Measurements from ENCODE around the gene RPS6KC1. TPM values are rescaled to one million over a fixed set of nuclear protein-coding genes. Genes with fewer than 3 reads are reported as not detected.

Gene RPS6KC1
- total and polyA plus RNA-seq, 9 of the 15 experiments (the other 6 are each of a cell fraction or from before 2014, with no cell fraction given), result 4.3 to 34.6 (median 20.9) TPM

DNA sequence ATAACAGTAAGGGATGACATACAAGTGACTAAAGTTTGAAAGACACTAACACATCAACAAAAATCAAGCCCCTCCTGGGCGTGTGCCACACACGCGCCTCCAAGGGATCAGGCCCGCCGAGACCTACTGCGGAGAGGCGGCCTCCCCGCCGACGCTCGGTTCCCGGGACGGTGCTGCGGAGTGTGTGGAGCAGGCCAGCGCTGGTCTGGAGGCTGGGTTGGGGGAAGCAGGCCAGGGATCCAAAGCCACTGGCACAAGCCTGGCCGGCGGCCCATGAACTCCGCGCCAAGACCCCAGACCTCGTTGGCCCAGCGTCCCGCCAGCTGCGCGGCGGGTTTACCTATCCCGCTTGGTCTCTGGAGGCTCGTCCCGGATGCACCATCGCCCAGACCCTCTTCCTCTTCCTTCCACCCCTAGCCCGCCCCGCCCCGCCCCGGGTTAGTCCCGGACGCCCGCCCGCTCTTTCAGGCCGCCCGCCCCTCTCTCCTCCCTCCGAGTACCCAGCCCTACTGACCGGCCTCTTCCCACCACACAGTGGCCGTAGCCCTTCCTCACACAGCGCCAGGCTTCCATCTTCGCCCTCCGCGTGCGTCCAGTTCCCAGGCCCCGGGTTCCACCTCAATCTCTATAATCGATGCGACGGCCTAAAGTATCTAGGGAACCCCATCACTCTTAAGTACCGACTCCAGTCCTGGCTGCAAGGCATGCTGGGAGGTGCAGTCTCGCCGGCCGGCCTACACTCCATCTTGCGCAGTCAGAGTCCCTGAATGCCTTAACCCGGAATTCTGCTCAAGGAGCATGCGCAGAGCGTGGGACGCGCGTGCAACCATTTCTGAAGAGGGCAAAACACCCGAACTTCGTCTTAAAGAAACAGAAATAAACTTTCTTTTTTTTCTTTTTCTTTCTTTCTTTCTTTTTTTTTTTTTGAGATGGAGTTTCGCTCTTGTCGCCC is 35.7 kb upstream of the RPS6KC1 start, which contains the start of gene ANGEL2 (continued):
- TF ChIP-seq, protein P1, sequence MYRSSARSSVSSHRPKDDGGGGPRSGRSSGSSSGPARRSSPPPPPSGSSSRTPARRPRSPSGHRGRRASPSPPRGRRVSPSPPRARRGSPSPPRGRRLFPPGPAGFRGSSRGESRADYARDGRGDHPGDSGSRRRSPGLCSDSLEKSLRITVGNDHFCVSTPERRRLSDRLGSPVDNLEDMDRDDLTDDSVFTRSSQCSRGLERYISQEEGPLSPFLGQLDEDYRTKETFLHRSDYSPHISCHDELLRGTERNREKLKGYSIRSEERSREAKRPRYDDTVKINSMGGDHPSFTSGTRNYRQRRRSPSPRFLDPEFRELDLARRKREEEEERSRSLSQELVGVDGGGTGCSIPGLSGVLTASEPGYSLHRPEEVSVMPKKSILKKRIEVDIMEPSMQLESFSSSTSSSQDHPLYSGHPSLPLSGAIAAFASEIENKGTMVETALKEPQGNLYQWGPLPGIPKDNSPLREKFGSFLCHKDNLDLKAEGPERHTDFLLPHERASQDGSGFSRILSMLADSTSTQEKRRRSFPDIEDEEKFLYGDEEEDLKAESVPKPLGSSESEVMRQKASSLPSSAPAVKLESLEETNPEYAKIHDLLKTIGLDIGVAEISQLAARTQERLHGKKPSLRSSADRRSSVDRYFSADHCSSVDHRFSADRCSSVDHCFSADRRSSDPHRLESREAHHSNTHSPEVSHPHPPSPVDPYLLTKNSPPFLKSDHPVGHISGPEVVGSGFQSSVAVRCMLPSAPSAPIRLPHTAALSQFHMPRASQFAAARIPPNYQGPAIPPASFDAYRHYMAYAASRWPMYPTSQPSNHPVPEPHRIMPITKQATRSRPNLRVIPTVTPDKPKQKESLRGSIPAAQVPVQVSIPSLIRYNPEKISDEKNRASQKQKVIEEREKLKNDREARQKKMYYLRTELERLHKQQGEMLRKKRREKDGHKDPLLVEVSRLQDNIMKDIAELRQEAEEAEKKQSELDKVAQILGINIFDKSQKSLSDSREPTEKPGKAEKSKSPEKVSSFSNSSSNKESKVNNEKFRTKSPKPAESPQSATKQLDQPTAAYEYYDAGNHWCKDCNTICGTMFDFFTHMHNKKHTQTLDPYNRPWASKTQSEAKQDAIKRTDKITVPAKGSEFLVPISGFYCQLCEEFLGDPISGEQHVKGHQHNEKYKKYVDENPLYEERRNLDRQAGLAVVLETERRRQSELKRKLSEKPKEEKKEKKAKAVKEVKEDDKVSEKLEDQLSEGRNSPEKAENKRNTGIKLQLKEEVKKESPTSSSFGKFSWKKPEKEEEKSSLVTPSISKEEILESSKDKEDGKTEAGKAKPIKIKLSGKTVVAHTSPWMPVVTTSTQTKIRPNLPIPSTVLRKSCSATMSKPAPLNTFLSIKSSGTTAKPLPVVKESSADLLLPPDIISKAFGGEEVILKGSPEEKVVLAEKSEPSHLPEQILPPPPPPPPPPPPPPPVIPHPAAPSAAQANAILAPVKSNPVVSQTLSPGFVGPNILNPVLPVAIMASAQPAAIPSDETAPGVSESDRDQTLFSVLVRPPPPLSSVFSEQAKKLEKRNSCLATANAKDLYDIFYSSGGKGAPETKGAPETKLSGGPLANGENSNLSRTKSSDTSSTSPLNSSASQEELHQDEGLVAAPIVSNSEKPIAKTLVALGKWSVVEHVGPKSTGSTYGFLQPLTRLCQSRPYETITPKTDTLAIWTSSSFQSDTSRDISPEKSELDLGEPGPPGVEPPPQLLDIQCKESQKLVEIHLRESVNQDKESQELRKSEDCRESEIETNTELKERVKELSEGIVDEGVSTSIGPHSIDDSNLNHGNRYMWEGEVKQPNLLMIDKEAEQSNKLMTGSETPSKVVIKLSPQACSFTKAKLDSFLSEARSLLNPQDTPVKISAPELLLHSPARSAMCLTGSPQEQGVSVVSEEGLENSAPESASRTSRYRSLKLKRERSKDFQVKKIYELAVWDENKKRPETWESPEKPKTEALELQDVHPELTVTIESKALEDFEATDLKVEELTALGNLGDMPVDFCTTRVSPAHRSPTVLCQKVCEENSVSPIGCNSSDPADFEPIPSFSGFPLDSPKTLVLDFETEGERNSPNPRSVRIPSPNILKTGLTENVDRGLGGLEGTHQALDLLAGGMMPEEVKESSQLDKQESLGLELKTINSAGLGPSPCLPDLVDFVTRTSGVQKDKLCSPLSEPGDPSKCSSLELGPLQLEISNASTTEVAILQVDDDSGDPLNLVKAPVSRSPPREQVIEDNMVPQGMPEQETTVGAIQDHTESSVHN (IDR thresholded peaks at IDR 0.05; ENCODE audit: borderline replicate concordance in 1 of 2, low read depth in 1 of 2), result no peak
- no peak; the same call in 1 of the 2 replicates for TF ChIP-seq GTF2E2 (tag; IDR thresholded peaks at IDR 0.05)
- TF ChIP-seq BRD9 (IDR thresholded peaks at IDR 0.05; ENCODE audit: low read depth, partially characterized antibody), result peak; percentile 49
- peak; percentile 60; the same call in 1 of the 2 replicates for TF ChIP-seq C11orf30 (IDR thresholded peaks at IDR 0.05; ENCODE audit: low read depth)
- peak; percentile 85 for TF ChIP-seq EP400 (IDR thresholded peaks at IDR 0.05)
- peak; percentile 60 for TF ChIP-seq POU5F1 (IDR thresholded peaks at IDR 0.05; ENCODE audit: borderline replicate concordance, low read depth, low read length, partially characterized antibody)
- TF ChIP-seq DMBX1 (CRISPR knock-in tag; IDR thresholded peaks at IDR 0.05; ENCODE audit: borderline replicate concordance), result peak; percentile 13; the same call in 1 of the 2 replicates
- TF ChIP-seq MAFK (IDR thresholded peaks at IDR 0.05; ENCODE audit: low read length), result peak; percentile 53; the same call in 1 of the 2 replicates
- TF ChIP-seq RUNX1 (IDR thresholded peaks at IDR 0.05; ENCODE audit: low read depth), result peak; percentile 60; the same call in 1 of the 2 replicates
- TF ChIP-seq RAD21 (CRISPR knock-in tag; conservative IDR thresholded peaks at IDR 0.05 in 1 of 2, IDR thresholded peaks at IDR 0.05 in 1 of 2), result no peak
- TF ChIP-seq NFRKB (IDR thresholded peaks at IDR 0.05; ENCODE audit: low read depth), result no peak; the same call in 1 of the 2 replicates
- TF ChIP-seq BMI1 (IDR thresholded peaks at IDR 0.05; ENCODE audit: low read length), result no peak

Data from K562 (cell line).